Uterus (tissue), 4 donors: Measurements from ENCODE around the gene ABHD16A. TPM values are rescaled to one million over a fixed set of nuclear protein-coding genes. Genes with fewer than 3 reads are reported as not detected.

Source experiments
- DNase-seq, 2 donors: peaks; one replicate each; pipeline ENCODE4 v3.0.0-alpha.2; 2019 to 2020
- H3K27ac ChIP-seq, 2 donors: fragments of 200-600 bp; sonication (generic); 1 replicate in 1 of 2; 2 replicates in 1 of 2; pipeline ENCODE4 v1.5.1; 2016 to 2018
- H3K27me3 ChIP-seq, 2 donors: fragments of 200-600 bp; sonication (generic); one replicate each; pipeline ENCODE4 v1.5.1; 2018 to 2019; ENCODE audit warnings: control low read depth in 1 of 2
- H3K36me3 ChIP-seq, 2 donors: fragments of 200-600 bp; sonication (generic); one replicate each; pipeline ENCODE4 v1.5.1; 2019; ENCODE audit warnings: control low read depth in 1 of 2
- H3K4me1 ChIP-seq, 2 donors: fragments of 200-600 bp; sonication (generic); one replicate each; pipeline ENCODE4 v1.5.1; 2018 to 2019; ENCODE audit warnings: control low read depth in 1 of 2
- H3K4me3 ChIP-seq, 2 donors: fragments of 200-600 bp; sonication (generic); 1 replicate in 1 of 2; 2 replicates in 1 of 2; pipeline ENCODE4 v1.5.1; 2018 to 2019; ENCODE audit warnings: mild to moderate bottlenecking in 1 of 2
- H3K9me3 ChIP-seq, 2 donors: fragments of 200-600 bp; sonication (generic); one replicate each; pipeline ENCODE4 v1.5.1; 2019; ENCODE audit warnings: control low read depth in 1 of 2
- CTCF ChIP-seq, 4 experiments: fragments of 200-600 bp in 2 of 4; fragments of 450-650 bp in 2 of 4; sonication (generic) in 2 of 4; IDR thresholded peaks; one replicate each; pipeline ENCODE4 v1.5.1; 2016 to 2019; ENCODE audit warnings: antibody characterized with exemption in 4 of 4, mild to moderate bottlenecking in 2 of 4, moderate library complexity in 1 of 4
- POLR2A ChIP-seq, 2 donors: fragments of 450-650 bp; IDR thresholded peaks; one replicate each; pipeline ENCODE4 v1.6.1; 2016; ENCODE audit warnings: antibody characterized with exemption in 2 of 2, mild to moderate bottlenecking in 1 of 2, moderate library complexity in 1 of 2
- intact Hi-C: fragments of 100-400 bp; cut with DNase I; formaldehyde crosslinking; loops from one replicate; pipeline ENCODE4 v1.15.1; 2023; ENCODE audit warnings: low total_unique reads
- total RNA-seq, 4 donors: library from RNA; depleted of rRNA in 3 of 4; stranded (reverse); fragments of >200 nt in 3 of 4; gene quantifications; one replicate each; pipeline versions ENCODE4 v1.1.0 to v1.2.4, GENCODE V29; 2014 to 2023
- donor health status: DM: yes; HTN: yes; CAD: no.

The ABHD16A gene
- total RNA-seq, 4 donors from 2014 or later = 25.9 to 50.9 (median 37.9) TPM

DNA sequence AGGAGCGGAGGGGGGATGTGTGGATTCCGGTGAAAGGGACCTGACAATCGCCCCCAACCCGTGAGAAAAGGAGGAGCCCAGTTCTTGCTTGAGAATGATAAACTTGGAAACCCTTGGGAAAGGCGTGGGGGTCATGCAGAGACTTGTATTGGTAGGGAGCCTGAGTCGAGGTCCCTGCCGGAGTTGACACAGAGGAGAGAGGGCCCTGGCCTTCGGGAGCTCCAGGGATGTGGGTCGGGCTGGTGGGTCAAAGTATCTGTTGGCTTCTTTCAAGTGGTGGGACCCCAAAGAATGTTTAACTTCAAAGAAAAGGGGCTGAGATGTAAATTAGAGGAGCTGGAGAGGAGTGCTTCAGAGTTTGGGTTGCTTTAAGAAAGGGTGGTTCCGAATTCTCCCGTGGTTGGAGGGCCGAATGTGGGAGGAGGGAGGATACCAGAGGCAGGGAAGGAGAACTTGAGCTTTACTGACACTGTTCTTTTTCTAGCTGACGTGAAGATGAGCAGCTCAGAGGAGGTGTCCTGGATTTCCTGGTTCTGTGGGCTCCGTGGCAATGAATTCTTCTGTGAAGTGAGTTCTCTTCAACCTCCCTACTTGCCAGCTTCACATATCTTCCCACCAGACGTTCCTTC lies 36.7 kb downstream of the ABHD16A start:
- TF ChIP-seq CTCF (IDR thresholded peaks at IDR 0.05) (no peak), POLR2A (IDR thresholded peaks at IDR 0.05) (no peak)
- peak overlapping the region; percentile 91 to 97 for H3K27ac ChIP-seq
- H3K4me1 ChIP-seq = peaks cover 8 to 16% of the 10 kb centered on the region in 2 donors
- no peak for DNase-seq
- intact Hi-C loops = no loop called here
- H3K36me3 ChIP-seq = no peaks in the 10 kb centered on the region
- no peaks in the 10 kb centered on the region for H3K9me3 ChIP-seq
- H3K4me3 ChIP-seq = peak overlapping the region; percentile 91 to 93
- H3K27me3 ChIP-seq = no peaks in the 10 kb centered on the region

DNA sequence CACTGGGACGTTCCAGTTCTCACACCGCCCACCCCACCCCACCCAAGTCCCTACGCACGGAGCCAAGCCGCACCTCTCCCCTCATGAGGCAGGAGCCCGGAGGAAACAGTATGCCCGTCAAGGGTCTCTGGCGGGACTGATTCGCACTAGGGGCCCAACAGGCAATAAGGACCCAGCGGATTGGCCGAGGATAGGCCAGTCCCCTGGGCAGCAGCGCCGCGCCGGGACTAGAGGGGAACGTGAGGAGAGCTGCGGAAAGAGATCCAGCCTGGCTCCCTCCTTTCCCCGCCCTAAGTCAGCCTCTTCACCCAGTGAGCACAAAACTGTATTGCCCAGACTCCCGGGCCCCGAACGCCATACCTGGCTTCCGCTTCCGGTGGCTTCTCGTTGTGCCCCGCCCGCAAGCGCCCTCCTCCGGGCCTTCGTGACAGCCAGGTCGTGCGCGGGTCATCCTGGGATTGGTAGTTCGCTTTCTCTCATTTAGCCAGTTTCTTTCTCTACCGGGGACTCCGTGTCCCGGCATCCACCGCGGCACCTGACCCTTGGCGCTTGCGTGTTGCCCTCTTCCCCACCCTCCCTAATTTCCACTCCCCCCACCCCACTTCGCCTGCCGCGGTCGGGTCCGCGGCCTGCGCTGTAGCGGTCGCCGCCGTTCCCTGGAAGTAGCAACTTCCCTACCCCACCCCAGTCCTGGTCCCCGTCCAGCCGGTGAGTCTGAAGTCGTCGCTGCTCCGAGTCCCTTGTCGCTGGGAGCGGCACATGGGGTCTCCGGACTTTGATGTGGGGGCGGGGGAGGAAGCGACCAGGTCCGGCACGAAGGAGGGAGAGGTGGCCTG lies 37.4 kb downstream of the ABHD16A start, which contains the start of gene CSNK2B:
CSNK2B (plus strand) TSS at position 580 of the 836 bp plus-strand sequence. CDS start 752 bp downstream, outside the sequence.
- Histone ChIP-seq H3K9me3 (no peaks in the 10 kb centered on the region), H3K27me3 (no peaks in the 10 kb centered on the region), H3K4me3 (peak within 1 kb of the TSS; percentile 91 to 93), H3K36me3 (no peaks in the 10 kb centered on the region), H3K4me1 (peaks cover 8 to 16% of the 10 kb centered on the region in 2 donors), H3K27ac (peak within 1 kb of the TSS; percentile 91 to 97)
- intact Hi-C loops = no loop called here
- DNase-seq = peak; percentile 98
- TF ChIP-seq CTCF (IDR thresholded peaks at IDR 0.05) (peak in 3 of 4 experiments; percentile 20 to 28 (median 21)), POLR2A (IDR thresholded peaks at IDR 0.05) (peak; percentile 79 to 80)

DNA sequence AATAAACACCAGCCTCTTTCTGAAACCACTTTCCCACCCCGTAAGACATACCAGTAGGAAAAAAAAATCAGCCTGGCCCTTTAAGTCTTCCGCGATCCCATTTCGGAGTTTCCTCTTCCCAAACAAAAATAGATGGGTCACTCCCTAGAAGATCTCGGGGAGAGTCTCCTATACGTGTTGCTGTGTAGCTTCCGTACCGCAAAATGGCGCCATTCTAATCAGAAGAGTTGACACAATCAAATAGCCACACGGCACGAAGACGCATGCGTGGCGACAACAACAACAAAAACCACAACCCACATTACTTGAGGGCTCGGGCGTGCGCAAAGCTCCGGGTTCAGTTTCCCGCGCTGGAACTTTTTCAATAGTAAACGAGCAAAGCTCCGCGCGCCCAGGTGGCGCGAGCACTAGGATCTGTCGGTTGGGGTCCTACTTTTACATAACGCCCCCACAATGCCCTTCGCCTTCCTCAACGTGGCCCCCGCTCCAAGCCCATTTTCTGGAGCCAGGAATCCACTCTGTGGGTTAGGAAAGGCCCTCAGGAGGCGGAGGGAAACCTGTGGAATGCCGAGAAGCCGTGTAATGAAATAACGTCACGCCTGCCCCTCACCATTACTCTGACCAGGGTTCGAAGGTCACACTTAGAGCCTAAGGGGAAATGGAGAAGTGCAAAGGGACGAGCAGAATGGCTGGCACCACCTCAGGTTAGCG lies 38.2 kb downstream of the ABHD16A start, which contains the start of gene GPANK1:
GPANK1 (minus strand) TSS at position 208 of the 711 bp plus-strand sequence. CDS start 519 bp downstream, outside the sequence.
- no peaks in the 10 kb centered on the region for H3K27me3 ChIP-seq
- intact Hi-C loops = no loop called here

More for the DNA sequence above, 38.2 kb downstream of the ABHD16A start, which contains the start of gene GPANK1:
- Histone ChIP-seq H3K9me3 (no peaks in the 10 kb centered on the region), H3K4me3 (peak within 1 kb of the TSS; percentile 91 to 93), H3K36me3 (no peaks in the 10 kb centered on the region), H3K27ac (peak within 1 kb of the TSS; percentile 91 to 97), H3K4me1 (peaks cover 8 to 16% of the 10 kb centered on the region in 2 donors)
- DNase-seq = peak; percentile 88 to 93
- TF ChIP-seq POLR2A (IDR thresholded peaks at IDR 0.05) (peak; percentile 35 to 80), CTCF (IDR thresholded peaks at IDR 0.05) (no peak)
